NCI-H460 (cell line): ENCODE measurements around the gene NDRG4. TPM values are rescaled to one million over a fixed set of nuclear protein-coding genes. Genes with fewer than 3 reads are reported as not detected.

ENCODE experiments used
- DNase-seq: peaks from one replicate; pipeline ENCODE4 v3.0.0-alpha.2; 2016; ENCODE audit warnings: low read depth; ENCODE audit errors: extremely low read depth
- small RNA-seq, 2 experiments: library from RNA; depleted of rRNA; stranded (forward); fragments of <200 nt; gene quantifications; one replicate each; pipeline ENCODE3, GENCODE V24; 2014
- total RNA-seq: library from RNA; depleted of rRNA; stranded (reverse); fragments of >200 nt; shearing (Covaris generic); gene quantifications from 2 replicates; pipeline ENCODE4 v1.2.3, GENCODE V29; 2014; rRNA removed

Gene NDRG4
- total RNA-seq, 1 experiment from 2014 or later = 9.9 TPM

DNA sequence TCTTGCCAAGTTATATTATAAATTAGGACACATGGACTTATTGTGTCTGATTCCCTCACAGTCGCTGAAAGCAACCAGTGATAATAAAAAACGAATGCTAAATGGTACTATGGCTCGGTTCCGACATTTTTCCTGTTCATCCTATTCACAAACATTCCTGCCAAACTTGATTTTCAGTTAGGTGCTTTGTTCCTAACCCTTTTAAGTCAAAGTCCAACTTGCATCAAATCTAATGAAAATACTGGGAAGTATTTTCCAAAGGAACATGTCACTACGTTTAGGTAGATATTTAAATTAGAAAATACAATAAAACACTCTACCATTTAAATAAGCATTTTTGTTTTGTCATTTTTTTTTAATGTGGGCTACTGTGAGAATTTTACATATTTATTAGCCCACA is 36.3 kb downstream of the NDRG4 start:
- DNase-seq = no peak

DNA sequence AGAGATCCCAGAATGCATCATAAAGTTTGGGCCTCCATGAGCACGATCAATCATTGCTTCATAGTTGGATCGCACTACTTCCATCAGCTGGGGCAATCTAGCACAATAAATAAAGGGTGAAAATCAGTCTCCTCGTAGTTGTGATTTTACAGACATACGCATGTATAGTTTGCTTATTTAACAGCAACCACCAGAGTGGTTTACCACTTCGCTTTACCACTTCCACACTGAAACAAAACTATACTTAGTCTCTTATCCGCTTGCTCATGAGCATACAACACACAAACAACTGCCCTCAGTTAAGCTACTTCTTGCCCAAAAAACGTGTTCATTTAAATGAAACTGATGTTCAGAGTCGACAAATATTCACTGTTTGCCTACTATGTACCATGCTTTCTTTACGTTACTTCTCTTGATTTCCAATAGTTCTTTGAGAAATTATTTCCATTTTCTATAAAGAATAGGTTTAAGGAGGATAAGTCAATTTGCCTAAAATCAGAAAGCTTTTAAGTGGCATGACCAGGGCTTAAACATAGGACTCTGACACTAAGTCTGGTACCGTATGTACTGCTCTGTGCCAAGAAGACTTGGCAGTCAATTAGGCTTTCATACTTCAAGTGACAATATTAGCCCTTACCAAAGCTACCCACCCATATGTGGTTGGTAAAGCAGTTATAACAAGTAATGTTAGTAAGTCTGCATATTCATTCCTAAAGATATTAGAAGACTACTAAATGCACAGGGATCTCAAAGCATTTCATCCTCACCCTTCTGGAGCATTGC is 37.4 kb downstream of the NDRG4 start:
- no peak for DNase-seq

DNA sequence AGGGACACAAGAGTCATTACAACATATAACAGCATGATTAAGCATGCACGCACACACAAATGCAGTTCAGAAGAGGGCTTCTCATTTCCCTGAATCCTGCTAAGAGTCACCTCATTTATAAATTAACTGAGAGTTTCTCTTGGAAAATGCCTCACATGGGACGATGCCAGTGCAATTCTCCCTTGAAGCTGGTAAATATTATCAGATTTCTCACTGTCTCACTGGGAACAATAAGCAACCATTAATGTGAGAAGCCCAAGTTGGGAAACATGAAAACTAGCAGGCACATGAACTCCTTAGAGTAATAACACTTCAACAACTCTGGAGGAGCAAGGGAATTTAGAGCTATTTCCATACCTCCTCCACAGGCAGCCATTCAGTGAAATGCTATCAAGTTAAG is 41.8 kb downstream of the NDRG4 start:
- DNase-seq = no peak

DNA sequence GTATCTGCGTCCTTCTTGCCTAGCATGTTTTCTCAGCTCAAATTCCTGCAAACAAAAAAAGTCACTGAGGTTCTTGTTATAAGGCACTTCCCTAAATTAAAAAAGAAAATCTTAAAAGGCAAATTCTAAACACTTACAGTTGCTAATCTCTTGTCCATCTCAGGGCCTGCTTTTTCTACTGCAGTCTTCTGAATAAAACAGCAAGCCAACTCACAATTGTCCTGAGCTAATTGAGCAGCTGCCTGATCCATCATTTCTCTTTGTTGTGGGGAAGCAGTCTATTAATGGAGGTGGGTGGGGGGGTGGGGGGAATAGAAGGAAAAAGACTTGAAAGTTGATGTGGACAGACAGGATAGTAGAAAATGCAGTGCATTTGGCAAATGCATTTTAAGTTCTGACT is 42.3 kb downstream of the NDRG4 start:
- DNase-seq = no peak

DNA sequence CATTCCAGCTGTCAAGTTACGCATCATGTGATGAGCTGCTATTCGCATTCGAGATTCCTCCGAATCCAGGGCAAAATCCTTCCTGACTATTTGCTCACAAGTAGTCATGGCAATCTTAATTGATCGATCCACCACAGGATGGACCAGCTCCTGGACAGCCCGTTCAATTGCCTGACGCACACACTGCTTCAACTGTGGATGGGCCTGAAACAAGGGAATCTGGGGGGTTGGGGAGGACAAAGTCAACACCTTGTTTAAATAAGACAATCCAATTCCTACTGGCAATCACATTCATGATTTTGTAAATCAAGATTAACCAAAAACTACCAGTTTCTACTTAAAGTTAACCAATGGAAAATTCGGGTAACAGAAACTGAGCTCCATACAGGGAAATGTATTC is 43.7 kb downstream of the NDRG4 start:
- DNase-seq = no peak

DNA sequence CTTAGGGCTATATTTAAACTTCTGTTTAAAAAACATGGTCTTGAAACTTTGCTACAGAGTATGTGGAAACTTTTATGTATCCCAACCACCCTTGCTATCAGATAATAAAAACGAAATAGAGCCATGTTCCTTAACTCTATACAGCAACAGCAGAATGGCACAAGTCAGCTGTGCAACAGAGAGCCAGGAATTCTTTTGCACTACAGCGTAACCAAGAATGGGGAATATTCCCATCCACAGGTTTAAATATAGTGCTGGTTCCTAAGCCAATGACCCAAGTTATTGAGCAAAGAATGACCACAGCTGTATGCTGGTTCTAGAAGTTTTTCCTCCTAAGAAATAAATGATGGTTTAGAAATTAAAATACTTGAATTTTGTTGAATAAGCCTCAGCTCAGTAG is 48.4 kb downstream of the NDRG4 start:
- DNase-seq = no peak

DNA sequence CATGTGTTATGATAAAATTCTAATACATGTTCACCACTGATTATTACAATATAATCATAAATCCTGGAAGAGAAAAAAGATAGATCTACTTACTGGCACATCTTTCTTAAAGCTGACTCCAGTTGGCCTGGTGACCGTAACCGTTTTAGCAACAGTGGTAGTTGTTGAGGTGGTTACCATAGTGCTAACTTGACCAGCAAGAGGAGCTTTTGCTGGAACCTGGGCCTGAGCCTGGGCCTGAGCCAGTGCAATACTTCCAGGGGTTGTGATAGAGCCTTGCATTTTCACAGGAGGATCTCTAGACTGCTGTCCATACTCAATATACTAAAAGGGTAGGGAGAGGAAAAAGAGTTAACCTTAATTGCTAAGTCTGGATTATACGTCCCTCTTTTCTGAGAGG is 51.6 kb downstream of the NDRG4 start:
- no peak for DNase-seq

DNA sequence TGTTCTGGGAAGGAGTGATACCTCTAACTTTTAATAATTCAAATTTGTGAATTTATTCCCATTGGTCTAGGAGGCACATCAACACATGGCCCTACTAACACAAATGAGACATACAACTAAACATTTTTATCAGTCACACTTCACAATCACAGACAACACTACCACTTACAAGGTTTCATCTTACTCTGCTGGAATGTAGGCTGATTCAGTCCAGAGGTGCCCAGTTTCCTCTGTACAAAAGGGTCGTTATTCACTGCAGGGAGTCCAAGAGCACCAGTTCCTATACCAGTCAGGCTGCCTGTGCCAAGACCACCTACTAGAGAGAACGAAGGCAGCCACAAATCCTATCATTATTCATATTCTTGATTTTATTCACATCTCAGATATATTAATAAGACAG is 56.7 kb downstream of the NDRG4 start:
- no peak for DNase-seq

Small RNA genes within 50 kb of the gene (small RNA-seq; reads per million reads assigned to genes)
- gene RNU6-103P (0 reads per million in 2 experiments), gene SNORA46 (64.0 to 95.6 reads per million in 2 experiments), gene SNORA50A (0 reads per million in 2 experiments)

Other genes starting within 250 kb of the NDRG4 start
- gene PRSS54, start 205.1 kb upstream of the NDRG4 start, total RNA-seq = not detected in 2 replicates
- gene GINS3, start 107.7 kb upstream of the NDRG4 start, total RNA-seq = 14.5 and 14.7 TPM in 2 replicates
- 37.2 and 44.0 TPM in 2 replicates for gene SETD6, start 15.4 kb downstream of the NDRG4 start, total RNA-seq
- 216 and 229 TPM in 2 replicates for gene CNOT1, start 129.7 kb downstream of the NDRG4 start, total RNA-seq
- 19.0 and 22.2 TPM in 2 replicates for gene SLC38A7, start 184.6 kb downstream of the NDRG4 start, total RNA-seq
- gene GOT2, start 234.2 kb downstream of the NDRG4 start, total RNA-seq = 159 and 172 TPM in 2 replicates